GM18505 (cell line): Measurements from ENCODE around the gene HSPA12A.
"Not testable (repeated sequence)": the region's sequence is repeated elsewhere in the genome, so short reads cannot be mapped to it uniquely, and the experiment has no call there.

Experiments
- ATAC-seq: cut with Tn5 transposase; IDR thresholded peaks from one replicate; pipeline ENCODE4 v1.9.1; 2021; ENCODE audit not compliant: unreplicated experiment
- POLR2A ChIP-seq: IDR thresholded peaks from 4 replicates; pipeline ENCODE4 v1.6.1; 2011; ENCODE audit warnings: borderline replicate concordance; ENCODE audit not compliant: insufficient read depth, insufficient read length; ENCODE audit errors: extremely low read depth

Gene HSPA12A

DNA sequence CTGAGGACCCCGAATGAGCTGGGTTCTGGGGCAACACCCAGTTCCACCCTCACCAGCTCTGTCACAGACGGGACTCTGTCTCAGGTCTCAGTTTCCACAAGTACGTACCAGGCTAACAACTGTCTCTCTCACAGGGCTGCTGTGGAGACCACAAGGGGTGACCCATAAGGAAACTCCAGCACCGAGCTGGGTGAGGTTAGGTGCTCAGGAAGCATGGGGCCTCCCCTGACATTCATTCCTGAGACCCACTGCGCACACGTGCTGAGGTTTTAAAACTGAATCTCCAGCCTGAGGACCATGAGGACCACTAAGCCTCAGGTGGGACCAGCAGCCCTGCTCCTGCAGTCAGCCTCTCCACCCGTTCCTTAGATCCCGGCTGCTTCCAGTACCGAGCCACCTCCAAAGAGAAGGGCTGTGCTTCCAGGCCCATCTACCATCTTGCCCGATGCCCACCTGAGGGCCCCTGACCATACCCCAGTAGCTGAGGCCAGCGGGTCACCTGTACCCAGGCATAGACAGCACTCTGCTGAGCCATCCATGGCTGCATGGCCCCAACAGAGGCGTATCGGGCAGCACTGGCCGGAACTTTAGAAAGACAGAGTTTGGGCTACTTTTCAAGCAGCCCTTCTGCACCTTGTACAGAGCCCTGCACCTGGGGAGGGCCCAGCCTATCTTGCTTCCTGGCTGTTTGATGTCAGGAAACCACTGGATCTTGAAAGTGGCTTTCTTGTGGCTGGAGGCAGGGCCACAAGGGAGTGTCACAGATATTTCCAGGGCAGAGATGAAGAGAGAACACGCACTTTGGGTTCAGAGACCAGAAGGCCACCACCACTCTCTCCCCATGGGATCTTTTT, 18.7 kb downstream of the HSPA12A start:
- TF ChIP-seq POLR2A = no peak
- ATAC-seq = no peak

DNA sequence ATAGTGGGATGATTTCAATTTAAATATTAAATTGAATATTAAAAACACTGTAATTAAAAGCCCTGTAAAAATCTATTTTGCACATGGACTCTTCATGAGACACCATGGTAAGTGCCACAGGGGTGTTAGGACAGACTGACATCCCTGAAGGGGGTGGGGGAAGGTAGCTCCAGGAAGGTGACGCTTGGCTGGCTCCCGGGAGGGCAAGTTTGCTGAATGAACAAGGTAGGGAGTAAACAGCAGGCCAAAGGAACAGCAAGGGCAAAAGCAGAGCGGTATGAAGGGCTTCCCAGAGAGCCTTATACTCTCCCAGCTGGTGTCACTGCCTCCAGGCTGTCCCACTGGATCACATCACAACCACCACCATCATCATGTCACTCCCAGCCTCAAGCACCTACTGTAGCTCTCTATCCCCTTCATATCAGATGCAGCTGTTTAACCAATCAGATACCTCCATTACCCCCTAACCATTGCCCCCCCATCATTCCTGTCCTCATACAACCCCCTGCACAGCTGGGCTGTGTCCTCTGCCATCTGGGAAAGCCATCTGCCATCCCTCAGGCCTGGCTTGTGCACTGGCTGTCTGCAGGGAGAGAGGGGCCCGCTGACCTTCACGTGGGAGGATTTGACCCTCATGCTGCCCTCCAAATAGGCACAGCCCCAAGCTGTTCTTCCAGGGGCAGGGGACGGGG, 19.5 kb downstream of the HSPA12A start:
- ATAC-seq = no peak
- TF ChIP-seq POLR2A = no peak

DNA sequence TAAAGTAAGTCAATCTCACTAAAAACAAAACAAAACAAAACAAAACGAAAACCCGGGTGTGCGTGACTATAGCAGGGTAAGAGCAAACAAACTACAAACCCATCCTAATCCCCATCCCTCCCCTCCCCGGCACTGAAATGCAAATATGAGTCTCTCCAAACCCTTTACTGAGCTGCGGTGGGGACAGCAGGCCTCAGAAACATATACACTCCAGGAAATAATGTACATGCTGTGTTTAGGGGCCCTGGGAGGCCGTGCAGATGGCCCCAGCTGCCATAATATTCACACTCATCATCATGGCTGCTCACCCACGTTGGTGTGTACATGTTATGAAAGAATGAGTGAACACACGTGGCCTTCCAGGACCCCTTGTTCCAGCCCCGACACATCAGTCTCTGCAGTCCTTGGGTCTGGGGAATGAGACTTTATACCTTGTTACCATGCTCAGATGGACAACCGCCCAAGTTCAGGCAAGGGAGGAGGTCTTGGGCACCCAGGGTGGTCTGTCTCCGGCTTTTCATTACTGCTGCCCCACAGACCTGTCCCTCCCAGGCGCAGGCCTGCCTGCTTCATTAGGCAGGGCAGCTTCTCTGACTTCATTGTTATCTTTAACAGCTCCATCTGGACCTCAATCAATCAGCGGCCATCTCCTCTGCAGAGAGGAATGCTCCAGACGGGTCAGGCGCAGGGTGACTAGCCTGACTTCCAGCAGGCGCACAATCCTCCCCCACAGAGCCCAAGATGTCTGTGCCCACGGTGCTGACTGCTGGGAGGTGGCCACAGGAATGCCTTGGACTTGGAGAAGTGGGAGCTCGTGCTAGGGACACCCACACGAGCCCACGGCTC, 20.6 kb downstream of the HSPA12A start:
- no peak for ATAC-seq
- TF ChIP-seq POLR2A = no peak

DNA sequence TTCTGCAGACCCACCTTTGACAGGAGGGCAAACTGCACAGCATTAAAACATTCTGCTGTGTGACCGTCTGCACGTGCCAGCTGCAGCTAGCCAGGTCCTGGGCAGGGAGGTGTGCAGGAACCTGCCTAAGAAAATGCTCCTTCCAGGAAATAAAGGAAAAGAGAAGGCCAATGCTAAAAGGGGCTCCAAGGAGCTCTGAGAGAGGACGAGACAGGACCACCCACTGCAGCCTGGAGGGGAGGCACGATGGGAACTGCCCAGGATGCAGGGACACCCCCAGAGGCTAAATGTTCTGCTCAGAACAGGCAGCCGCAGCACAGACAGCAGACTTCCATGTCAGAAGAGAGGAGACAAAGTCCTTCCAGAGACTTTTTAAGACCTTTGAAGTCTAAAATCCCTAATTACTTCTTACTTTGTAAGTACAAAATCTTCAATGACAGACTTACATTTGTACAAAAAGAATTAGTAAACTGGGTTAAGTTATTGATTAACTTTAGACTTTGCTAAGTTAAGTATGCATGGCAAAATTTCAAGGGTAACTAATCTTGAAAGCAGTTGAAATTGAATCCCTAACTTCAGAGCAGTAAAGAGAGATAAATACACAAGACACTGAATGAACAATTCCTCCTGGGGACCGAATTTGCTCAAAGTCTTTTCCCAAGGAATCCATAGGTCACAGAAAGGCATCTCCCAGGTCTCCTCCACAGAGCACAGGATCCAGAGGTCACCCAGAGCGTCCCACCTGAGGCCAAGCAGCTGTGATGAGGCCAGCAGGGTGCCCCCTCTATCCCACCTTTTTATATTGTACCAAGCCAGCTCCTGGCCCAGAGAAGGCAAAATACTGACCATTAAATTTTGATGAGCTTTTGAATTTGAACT, 21.5 kb downstream of the HSPA12A start:
- ATAC-seq = no peak
- no peak for TF ChIP-seq POLR2A

DNA sequence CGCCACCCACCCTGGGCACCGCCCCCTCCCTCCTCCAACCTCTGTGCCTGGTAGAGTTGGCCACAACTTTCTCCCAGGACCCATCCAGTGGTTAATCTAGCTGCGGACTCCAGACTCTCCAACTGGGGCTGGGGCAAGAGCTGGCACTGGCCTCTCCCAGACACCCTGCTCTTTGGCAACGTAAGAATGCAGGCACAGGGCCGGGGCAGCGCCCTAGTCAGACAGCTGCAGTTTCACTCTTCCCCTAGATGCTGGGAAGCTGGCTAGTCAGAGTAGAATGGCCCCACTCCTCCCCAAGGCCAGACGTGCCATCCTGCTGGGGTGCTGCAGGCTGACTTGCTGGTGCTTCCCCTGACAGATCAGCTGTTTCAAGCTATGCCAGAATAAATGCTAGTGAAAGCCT, 22.1 kb downstream of the HSPA12A start:
- no peak for ATAC-seq
- no peak for TF ChIP-seq POLR2A

DNA sequence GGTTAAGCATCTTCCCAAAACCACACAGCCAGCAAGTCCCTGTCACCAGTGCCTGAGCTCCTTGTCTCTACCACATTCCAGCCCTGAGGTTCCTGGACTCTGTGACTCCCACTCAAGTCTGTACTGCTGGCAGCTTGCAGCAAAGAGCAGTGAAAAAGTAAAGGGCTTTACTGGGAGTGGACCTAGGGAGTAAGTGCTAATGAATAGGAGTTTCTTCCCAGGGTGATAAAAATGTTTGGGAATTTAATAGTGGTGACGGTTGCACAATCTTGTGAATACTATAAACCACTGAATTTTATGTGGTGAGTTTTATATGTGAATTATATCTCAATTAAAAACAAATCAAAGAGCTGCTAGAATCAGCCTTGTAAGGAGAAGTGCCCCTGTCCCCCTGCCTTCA, 22.6 kb downstream of the HSPA12A start:
- no peak for TF ChIP-seq POLR2A

DNA sequence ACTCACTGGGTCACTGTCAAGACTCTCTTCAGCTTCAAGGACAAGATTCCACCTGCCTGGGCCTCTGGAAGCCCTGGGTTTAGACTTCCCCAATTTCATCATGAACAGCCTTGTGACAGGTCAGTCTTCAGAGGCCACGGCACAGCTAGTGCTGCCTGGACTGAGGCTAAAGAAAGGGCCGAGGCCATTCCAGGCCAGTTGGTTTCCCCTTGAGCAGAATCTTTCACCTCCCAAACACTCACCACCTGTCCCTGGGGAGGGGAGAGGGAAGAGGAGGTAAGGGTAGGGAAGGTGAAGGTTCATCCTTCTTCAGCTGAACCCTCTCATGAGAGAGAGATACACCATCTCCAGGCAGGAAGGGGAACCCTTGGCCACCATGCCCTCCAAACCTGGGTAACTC, 24.3 kb downstream of the HSPA12A start:
- no peak for TF ChIP-seq POLR2A
- no peak for ATAC-seq

More for the DNA sequence above, 22.6 kb downstream of the HSPA12A start:
- ATAC-seq = no peak

DNA sequence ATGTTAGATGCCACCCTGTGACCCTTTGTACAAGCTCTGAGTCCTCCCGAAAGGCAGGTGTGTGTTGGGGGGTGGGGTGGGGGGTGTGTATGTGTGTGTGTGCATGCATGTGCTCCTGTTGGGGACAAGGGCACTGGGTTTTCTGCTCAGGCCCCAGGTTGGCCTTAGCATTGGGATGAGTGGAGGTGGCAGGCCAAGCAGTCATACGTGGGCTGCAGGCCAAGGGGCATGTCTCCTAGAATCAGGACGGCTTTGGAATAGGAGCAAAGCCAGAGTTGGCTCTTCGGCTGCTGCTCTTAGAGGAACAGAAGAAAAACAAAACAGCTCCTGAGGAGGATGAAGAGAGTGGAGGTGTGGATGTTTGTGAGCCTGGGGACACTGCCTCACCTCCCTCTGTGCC, 26.0 kb downstream of the HSPA12A start:
- no peak for TF ChIP-seq POLR2A

DNA sequence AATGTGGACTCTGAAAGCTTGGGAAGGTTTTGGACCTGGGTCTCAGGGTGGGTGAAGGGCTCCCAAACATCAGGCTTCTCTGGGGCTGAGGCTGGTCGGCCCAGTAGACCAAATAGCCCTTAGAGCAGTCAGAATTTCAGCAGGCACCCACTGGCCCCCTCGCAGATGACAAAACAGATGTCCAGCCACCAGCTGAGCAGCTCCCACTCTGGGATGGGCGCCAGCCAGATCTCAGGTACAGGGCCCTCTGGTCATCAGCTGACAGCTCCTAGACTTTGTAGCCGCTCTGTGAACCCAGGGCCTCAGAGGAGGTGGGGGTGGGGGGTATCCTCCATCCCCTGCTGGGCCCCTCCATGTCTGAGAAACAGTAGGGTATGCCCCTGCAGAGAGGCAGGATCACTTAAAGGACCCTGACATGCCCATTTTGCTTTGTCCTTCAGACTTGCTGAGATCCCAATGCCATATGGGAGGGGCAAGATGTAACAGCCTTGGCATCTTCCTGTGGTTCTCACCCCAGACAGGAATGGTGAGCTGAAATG, 26.5 kb downstream of the HSPA12A start:
- no peak for ATAC-seq
- TF ChIP-seq POLR2A = no peak

More for the DNA sequence above, 26.0 kb downstream of the HSPA12A start:
- no peak for ATAC-seq

DNA sequence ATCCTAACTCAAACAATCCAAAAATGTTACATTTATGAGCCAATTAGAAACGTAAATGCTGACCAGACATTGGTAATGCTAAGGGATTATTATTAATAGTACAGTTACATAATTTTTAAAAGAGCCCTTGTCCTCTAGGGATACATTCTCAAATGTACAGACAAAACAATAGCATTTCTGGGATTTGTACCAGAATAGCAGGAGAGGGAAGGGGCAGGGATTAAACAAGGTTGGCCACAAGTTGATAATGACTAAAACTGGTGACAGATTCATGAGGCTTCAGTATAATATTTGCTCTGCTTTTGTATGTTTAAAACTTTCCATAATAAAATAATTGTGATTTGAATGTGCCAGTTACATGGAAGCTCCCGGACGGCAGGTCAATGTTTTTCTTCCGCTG, 27.0 kb downstream of the HSPA12A start:
- ATAC-seq = no peak
- TF ChIP-seq POLR2A = no peak

DNA sequence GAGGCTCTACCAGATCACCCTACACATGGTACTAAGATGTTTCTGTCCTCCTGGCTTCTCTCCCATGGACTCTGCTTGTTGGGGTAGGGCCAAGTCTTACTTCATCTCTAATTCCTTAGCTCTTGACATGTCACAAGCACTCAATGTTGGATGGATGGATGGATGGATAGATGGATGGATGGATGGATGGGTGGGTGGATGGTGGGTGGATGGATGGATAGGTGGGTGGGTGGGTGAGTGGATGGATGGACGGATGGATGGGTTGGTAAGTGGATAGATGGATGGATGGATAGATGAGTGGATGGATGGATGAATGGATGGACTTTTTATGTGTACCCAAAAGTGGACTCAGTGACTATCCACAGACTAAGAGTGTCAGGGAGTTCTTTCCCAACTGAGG, 28.5 kb downstream of the HSPA12A start:
- ATAC-seq = no peak
- TF ChIP-seq POLR2A = no peak

DNA sequence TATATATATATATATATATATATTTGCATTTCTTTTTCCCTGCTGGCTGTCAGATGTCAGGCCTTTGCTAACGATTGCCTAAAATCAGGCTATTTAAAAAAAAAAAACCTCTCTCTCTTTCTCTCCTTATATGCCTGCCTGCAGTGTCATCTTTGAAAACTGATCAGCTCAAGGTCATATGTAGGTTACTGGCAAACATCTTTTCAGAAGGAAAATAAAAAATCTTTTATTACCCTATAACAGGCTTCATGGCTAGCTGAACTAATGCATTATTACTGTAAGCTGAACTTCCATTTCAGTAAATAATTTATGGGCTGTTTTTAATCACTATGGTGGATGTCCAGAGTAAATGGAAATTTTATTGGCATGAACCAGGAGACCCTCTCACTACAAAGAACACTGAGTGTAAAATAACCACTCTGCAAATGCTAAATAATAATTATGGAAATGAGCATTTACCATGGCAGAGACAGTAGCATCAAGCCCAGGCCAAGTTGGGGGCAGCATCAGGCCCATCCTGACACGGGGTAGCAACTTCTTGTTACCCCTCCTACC, 29.3 kb downstream of the HSPA12A start:
- no peak for ATAC-seq
- no peak for TF ChIP-seq POLR2A

DNA sequence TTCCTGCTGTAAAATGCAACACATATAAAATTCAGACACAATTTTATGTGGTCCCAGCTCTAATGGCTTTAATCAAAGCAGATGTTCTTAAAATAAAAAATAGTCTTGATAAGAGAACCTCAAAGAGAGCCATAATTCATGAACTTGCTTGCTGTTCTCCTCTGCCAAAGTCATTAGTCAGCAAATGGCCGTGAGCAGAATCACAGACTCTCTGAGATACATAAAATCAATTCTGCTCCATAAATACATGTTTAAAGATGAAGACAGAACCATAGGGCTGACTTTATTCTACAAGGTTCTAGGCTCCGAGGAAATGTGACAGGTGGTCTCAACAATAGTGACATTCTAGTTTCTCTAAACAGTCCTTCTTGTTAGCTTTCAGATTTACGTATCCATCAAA, 29.8 kb downstream of the HSPA12A start:
- no peak for ATAC-seq
- TF ChIP-seq POLR2A = no peak

DNA sequence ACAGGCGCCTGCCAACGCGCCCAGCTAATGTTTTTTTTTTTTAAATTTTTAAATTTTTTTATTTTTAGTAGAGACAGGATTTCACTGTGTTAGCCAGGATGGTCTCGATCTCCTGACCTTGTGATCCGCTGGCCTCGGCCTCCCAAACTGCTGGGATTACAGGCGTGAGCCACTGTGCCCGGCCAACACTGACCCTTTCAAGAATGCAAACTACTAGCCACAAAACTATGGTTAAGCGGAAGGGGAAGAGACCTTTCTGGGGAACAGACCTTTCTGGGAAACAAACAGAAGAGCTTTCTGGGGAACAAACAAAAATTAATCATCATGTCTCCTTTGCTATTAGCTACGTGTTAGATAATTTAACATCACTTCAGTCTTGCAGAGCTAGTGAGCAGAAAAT, 30.6 kb downstream of the HSPA12A start:
- ATAC-seq = not testable (repeated sequence)
